Measurements from ENCODE around the gene PLEKHA5.
A peak's percentile ranks its signal among the peaks of the same experiment; 100 is the strongest.

Gene PLEKHA5

GRCh38 chr12:19125325-19125724 lies 4.2 kb upstream of the PLEKHA5 start:
- Histone ChIP-seq H3K36me3 (ENCODE audit: control insufficient read depth, insufficient read depth, low read length) (no peaks in the 10 kb centered on the region), H3K9me3 (ENCODE audit: control insufficient read depth, low read length) (no peaks in the 10 kb centered on the region), H2AFZ (no peak overlapping the region), H3K4me3 (ENCODE audit: low read depth, low read length) (no peak overlapping the region), H3K79me2 (no peaks in the 10 kb centered on the region), H3K4me1 (no peaks in the 10 kb centered on the region), H3K27ac (no peak overlapping the region), H3K4me2 (ENCODE audit: low read length) (no peak overlapping the region), H3K9ac (no peak overlapping the region), H3K27me3 (ENCODE audit: control insufficient read depth, insufficient read depth, low read length) (no peaks in the 10 kb centered on the region)
- TF ChIP-seq CTCF (IDR thresholded peaks at IDR 0.05): no peak

- H3K4me2 ChIP-seq (ENCODE audit: low read length): no peak overlapping the region
- H3K4me3 ChIP-seq (ENCODE audit: low read depth, low read length): no peak overlapping the region
- no peaks in the 10 kb centered on the region for H3K9me3 ChIP-seq (ENCODE audit: control insufficient read depth, low read length)
- no peaks in the 10 kb centered on the region for H3K79me2 ChIP-seq
- H3K27me3 ChIP-seq (ENCODE audit: control insufficient read depth, insufficient read depth, low read length): no peaks in the 10 kb centered on the region
- no peak overlapping the region for H3K9ac ChIP-seq
- TF ChIP-seq CTCF (IDR thresholded peaks at IDR 0.05): no peak
- H3K36me3 ChIP-seq (ENCODE audit: control insufficient read depth, insufficient read depth, low read length): no peaks in the 10 kb centered on the region
- H3K27ac ChIP-seq: no peak overlapping the region
- H2AFZ ChIP-seq: no peak overlapping the region
- H3K4me1 ChIP-seq: no peaks in the 10 kb centered on the region
Observed at GRCh38 chr12:19127270-19127669, 2.3 kb upstream of the PLEKHA5 start.

- Histone ChIP-seq H3K4me1 (no peaks in the 10 kb centered on the region), H3K4me3 (ENCODE audit: low read depth, low read length) (no peak overlapping the region), H3K9me3 (ENCODE audit: control insufficient read depth, low read length) (no peaks in the 10 kb centered on the region), H3K27me3 (ENCODE audit: control insufficient read depth, insufficient read depth, low read length) (no peaks in the 10 kb centered on the region), H3K27ac (peak overlapping the region; percentile 84), H3K9ac (no peak overlapping the region), H3K36me3 (ENCODE audit: control insufficient read depth, insufficient read depth, low read length) (no peaks in the 10 kb centered on the region), H3K4me2 (ENCODE audit: low read length) (no peak overlapping the region), H2AFZ (peak overlapping the region; percentile 83), H3K79me2 (no peaks in the 10 kb centered on the region)
- no peak for TF ChIP-seq CTCF (IDR thresholded peaks at IDR 0.05)
Observed at GRCh38 chr12:19128485-19128884, 1.0 kb upstream of the PLEKHA5 start.

- Histone ChIP-seq H3K9me3 (ENCODE audit: control insufficient read depth, low read length) (no peaks in the 10 kb centered on the region), H3K27me3 (ENCODE audit: control insufficient read depth, insufficient read depth, low read length) (no peaks in the 10 kb centered on the region), H3K4me3 (ENCODE audit: low read depth, low read length) (peak overlapping the region; percentile 51), H3K79me2 (no peaks in the 10 kb centered on the region), H3K4me1 (no peaks in the 10 kb centered on the region), H3K4me2 (ENCODE audit: low read length) (peak overlapping the region; percentile 69), H2AFZ (peak overlapping the region; percentile 83), H3K36me3 (ENCODE audit: control insufficient read depth, insufficient read depth, low read length) (no peaks in the 10 kb centered on the region), H3K27ac (peak overlapping the region; percentile 84), H3K9ac (peak overlapping the region; percentile 6)
- no peak for TF ChIP-seq CTCF (IDR thresholded peaks at IDR 0.05)
Observed at GRCh38 chr12:19129122-19129485, 429 bp upstream of the PLEKHA5 start.

GRCh38 chr12:19130224-19131024 lies 891 bp downstream of the PLEKHA5 start:
- Histone ChIP-seq H3K9ac (no peak overlapping the region), H3K27me3 (ENCODE audit: control insufficient read depth, insufficient read depth, low read length) (no peaks in the 10 kb centered on the region), H3K9me3 (ENCODE audit: control insufficient read depth, low read length) (no peaks in the 10 kb centered on the region), H3K27ac (peak overlapping the region; percentile 83), H3K79me2 (no peaks in the 10 kb centered on the region), H3K4me2 (ENCODE audit: low read length) (peak overlapping the region; percentile 94), H3K4me1 (no peaks in the 10 kb centered on the region), H3K36me3 (ENCODE audit: control insufficient read depth, insufficient read depth, low read length) (no peaks in the 10 kb centered on the region), H2AFZ (peak overlapping the region; percentile 79), H3K4me3 (ENCODE audit: low read depth, low read length) (peak overlapping the region; percentile 83)
- no peak for TF ChIP-seq CTCF (IDR thresholded peaks at IDR 0.05)

All from parathyroid adenoma (tissue), 2 donors.